ENCODE results near the gene PHLDA2.

The PHLDA2 gene

GRCh38 chr11:2921742-2922493 lies 7.3 kb downstream of the PHLDA2 start:
- no peak for ATAC-seq (replicated peaks)
- Mint-ChIP-seq H3K4me3 (no peak overlapping the region), H3K27ac (no peak overlapping the region), H3K27me3 (peaks cover 0 to 7% of the 10 kb centered on the region in 2 donors), H3K9me3 (no peaks in the 10 kb centered on the region), H3K4me1 (ENCODE audit: low read depth in 2 of 2) (peaks cover 0 to 3% of the 10 kb centered on the region in 2 donors), H3K36me3 (ENCODE audit: insufficient read depth) (peaks cover 3% of the 10 kb centered on the region)
- DNase-seq, result no peak

DNA sequence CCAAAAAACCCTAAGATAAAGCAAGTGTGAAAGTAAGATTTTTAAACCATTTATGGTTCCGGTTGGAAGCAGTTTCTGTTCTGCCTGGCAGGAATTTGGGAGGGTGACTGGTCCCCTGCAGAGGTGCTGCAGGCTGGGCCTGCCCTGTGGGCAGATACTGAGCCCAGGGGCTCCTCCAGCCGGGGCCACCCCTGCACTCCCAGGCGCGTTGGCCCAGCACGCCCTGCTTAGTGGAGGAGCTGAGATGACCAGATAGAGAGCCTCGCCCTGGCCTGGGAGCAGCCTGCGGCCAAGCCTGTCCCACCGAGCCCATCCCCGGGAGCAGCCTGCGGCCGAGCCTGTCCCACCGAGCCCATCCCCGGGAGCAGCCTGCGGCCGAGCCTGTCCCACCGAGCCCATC lies 8.0 kb downstream of the PHLDA2 start:
- no peak for ATAC-seq (replicated peaks)
- no peak overlapping the region for H3K4me3 Mint-ChIP-seq
- peaks cover 0 to 3% of the 10 kb centered on the region in 2 donors for H3K4me1 Mint-ChIP-seq (ENCODE audit: low read depth in 2 of 2)

GRCh38 chr11:2920343-2920742 lies 8.9 kb downstream of the PHLDA2 start:
- ATAC-seq (replicated peaks) (no peak), DNase-seq (no peak)
- no peaks in the 10 kb centered on the region for H3K36me3 Mint-ChIP-seq (ENCODE audit: insufficient read depth)
- peaks cover 0 to 3% of the 10 kb centered on the region in 2 donors for H3K4me1 Mint-ChIP-seq (ENCODE audit: low read depth in 2 of 2)
- no peaks in the 10 kb centered on the region for H3K9me3 Mint-ChIP-seq
- H3K4me3 Mint-ChIP-seq, result no peak overlapping the region
- no peak overlapping the region for H3K27ac Mint-ChIP-seq
- H3K27me3 Mint-ChIP-seq, result no peaks in the 10 kb centered on the region

More for the DNA sequence above, 8.0 kb downstream of the PHLDA2 start:
- H3K9me3 Mint-ChIP-seq, result no peaks in the 10 kb centered on the region
- no peak for DNase-seq
- no peak overlapping the region for H3K27ac Mint-ChIP-seq
- H3K27me3 Mint-ChIP-seq, result peaks cover 0 to under 1% of the 10 kb centered on the region in 2 donors
- H3K36me3 Mint-ChIP-seq (ENCODE audit: insufficient read depth), result peaks cover under 1% of the 10 kb centered on the region

DNA sequence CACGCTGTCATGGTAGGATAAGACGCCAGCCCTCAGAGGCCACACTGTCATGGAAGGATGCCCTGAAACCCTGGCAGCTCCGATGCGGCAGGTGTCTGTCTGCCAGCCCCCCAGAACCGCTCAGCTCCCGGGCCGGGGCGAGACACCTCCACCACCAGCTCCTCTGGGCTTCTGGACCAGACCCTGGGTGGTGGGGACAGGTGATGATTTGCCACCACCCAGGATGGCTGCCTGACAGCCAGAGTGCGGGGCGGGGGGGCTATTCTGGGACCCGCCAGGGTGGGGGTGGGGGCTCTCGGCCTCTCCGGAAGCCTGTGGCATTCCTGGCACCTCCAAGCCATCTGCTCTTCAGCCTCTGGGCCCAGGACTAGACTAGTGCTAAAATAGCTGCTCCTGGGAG lies 9.4 kb downstream of the PHLDA2 start:
- ATAC-seq (replicated peaks), result no peak
- Mint-ChIP-seq H3K4me1 (ENCODE audit: low read depth in 2 of 2) (peaks cover 0 to 3% of the 10 kb centered on the region in 2 donors), H3K27ac (no peak overlapping the region), H3K36me3 (ENCODE audit: insufficient read depth) (peaks cover 2% of the 10 kb centered on the region), H3K4me3 (no peak overlapping the region), H3K27me3 (no peaks in the 10 kb centered on the region), H3K9me3 (no peaks in the 10 kb centered on the region)
- DNase-seq, result no peak

DNA sequence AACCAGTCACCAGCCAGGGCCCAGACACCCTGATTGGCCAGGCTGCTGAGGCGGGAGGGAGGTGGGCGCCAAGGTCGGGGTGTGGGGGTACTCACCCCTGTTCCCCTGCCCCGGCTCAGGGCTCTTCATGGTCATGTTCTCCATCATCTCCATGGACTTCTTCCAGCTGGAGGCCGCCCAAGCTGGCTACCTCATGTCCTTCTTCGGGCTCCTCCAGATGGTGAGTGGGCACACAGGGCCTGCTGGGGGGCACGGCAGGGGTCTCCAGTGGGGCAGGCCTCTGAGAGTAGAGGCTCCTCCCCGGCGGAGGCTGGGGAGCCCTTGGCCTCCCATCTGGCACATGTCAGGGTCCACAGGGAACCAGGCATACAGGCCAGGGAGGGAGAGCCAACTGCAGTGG lies 10.0 kb downstream of the PHLDA2 start:
- H3K9me3 Mint-ChIP-seq, result no peaks in the 10 kb centered on the region
- no peak for ATAC-seq (replicated peaks)
- no peak for DNase-seq
- no peaks in the 10 kb centered on the region for H3K27me3 Mint-ChIP-seq
- H3K4me1 Mint-ChIP-seq (ENCODE audit: low read depth in 2 of 2), result peaks cover under 1 to 6% of the 10 kb centered on the region in 2 donors
- peaks cover 2% of the 10 kb centered on the region for H3K36me3 Mint-ChIP-seq (ENCODE audit: insufficient read depth)
- H3K27ac Mint-ChIP-seq, result no peak overlapping the region
- no peak overlapping the region for H3K4me3 Mint-ChIP-seq

DNA sequence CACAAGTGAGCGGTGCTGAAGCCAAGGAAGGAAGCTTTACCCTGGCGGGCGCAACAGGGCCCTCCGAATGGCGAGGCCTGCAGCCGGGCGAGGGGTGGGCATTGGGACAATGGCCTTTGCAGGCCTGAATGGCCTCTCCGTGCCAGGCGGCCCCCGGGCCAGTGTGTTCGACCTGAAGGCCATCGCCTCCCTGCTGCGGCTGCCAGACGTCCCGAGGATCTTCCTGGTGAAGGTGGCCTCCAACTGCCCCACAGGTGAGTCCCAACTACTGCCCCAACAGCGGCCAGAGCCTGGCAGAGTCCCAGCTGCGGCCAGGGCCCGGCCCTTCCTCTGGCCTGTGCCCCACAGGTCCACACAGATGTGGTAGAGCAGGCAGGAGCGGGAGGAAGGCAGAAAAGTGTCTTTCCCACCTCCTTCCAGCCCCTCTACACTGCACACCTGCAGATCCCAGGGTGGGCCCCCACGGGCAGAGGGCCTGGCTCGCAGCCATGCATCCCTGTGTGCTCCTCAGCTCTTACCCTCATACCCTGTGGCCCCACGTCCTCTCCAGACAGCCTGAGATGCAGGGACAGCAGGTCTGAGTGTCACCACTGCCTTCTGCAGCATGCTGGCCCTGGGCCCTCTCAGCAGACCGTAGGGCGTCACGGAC lies 11.3 kb downstream of the PHLDA2 start:
- Mint-ChIP-seq H3K27me3 (no peaks in the 10 kb centered on the region), H3K27ac (no peak overlapping the region), H3K36me3 (ENCODE audit: insufficient read depth) (peaks cover 2% of the 10 kb centered on the region), H3K4me3 (no peak overlapping the region), H3K9me3 (no peaks in the 10 kb centered on the region), H3K4me1 (ENCODE audit: low read depth in 2 of 2) (peaks cover 10 to 17% of the 10 kb centered on the region in 2 donors)
- ATAC-seq (replicated peaks), result no peak
- DNase-seq, result no peak

- peaks cover 2% of the 10 kb centered on the region for H3K36me3 Mint-ChIP-seq (ENCODE audit: insufficient read depth)
- no peaks in the 10 kb centered on the region for H3K27me3 Mint-ChIP-seq
- ATAC-seq (replicated peaks) (no peak), DNase-seq (no peak)
- no peak overlapping the region for H3K27ac Mint-ChIP-seq
- H3K4me1 Mint-ChIP-seq (ENCODE audit: low read depth in 2 of 2), result peaks cover 10 to 17% of the 10 kb centered on the region in 2 donors
- H3K4me3 Mint-ChIP-seq, result no peak overlapping the region
- no peaks in the 10 kb centered on the region for H3K9me3 Mint-ChIP-seq
These were observed 12.2 kb downstream of the PHLDA2 start for GRCh38 chr11:2916892-2917645.

GRCh38 chr11:2916114-2916891 lies 12.9 kb downstream of the PHLDA2 start:
- no peak for ATAC-seq (replicated peaks)
- peaks cover 2% of the 10 kb centered on the region for H3K36me3 Mint-ChIP-seq (ENCODE audit: insufficient read depth)

GRCh38 chr11:2915473-2915872 lies 13.7 kb downstream of the PHLDA2 start:
- DNase-seq (no peak), ATAC-seq (replicated peaks) (no peak)
- Mint-ChIP-seq H3K4me3 (no peak overlapping the region), H3K9me3 (no peaks in the 10 kb centered on the region), H3K27me3 (no peaks in the 10 kb centered on the region), H3K27ac (no peak overlapping the region), H3K4me1 (ENCODE audit: low read depth in 2 of 2) (peaks cover 17 to 19% of the 10 kb centered on the region in 2 donors), H3K36me3 (ENCODE audit: insufficient read depth) (peaks cover 2% of the 10 kb centered on the region)

More at GRCh38 chr11:2916114-2916891, 12.9 kb downstream of the PHLDA2 start:
- Mint-ChIP-seq H3K27me3 (no peaks in the 10 kb centered on the region), H3K4me3 (no peak overlapping the region), H3K9me3 (no peaks in the 10 kb centered on the region), H3K27ac (no peak overlapping the region), H3K4me1 (ENCODE audit: low read depth in 2 of 2) (peaks cover 14 to 17% of the 10 kb centered on the region in 2 donors)
- no peak for DNase-seq

GRCh38 chr11:2914455-2915195 lies 14.6 kb downstream of the PHLDA2 start:
- no peak overlapping the region for H3K27ac Mint-ChIP-seq
- no peaks in the 10 kb centered on the region for H3K27me3 Mint-ChIP-seq
- peaks cover 19 to 20% of the 10 kb centered on the region in 2 donors for H3K4me1 Mint-ChIP-seq (ENCODE audit: low read depth in 2 of 2)
- DNase-seq (no peak), ATAC-seq (replicated peaks) (no peak)
- H3K4me3 Mint-ChIP-seq, result no peak overlapping the region
- no peaks in the 10 kb centered on the region for H3K9me3 Mint-ChIP-seq
- peaks cover 2% of the 10 kb centered on the region for H3K36me3 Mint-ChIP-seq (ENCODE audit: insufficient read depth)

- Mint-ChIP-seq H3K27ac (peak overlapping the region in 1 of 2 donors; percentile 80), H3K27me3 (no peaks in the 10 kb centered on the region), H3K4me1 (ENCODE audit: low read depth in 2 of 2) (peaks cover 17 to 20% of the 10 kb centered on the region in 2 donors), H3K4me3 (peak overlapping the region; percentile 8 to 33), H3K36me3 (ENCODE audit: insufficient read depth) (peaks cover 2% of the 10 kb centered on the region), H3K9me3 (no peaks in the 10 kb centered on the region)
- DNase-seq (no peak), ATAC-seq (replicated peaks) (peak; percentile 31)
These were observed 15.4 kb downstream of the PHLDA2 start for GRCh38 chr11:2913776-2914175.

DNA sequence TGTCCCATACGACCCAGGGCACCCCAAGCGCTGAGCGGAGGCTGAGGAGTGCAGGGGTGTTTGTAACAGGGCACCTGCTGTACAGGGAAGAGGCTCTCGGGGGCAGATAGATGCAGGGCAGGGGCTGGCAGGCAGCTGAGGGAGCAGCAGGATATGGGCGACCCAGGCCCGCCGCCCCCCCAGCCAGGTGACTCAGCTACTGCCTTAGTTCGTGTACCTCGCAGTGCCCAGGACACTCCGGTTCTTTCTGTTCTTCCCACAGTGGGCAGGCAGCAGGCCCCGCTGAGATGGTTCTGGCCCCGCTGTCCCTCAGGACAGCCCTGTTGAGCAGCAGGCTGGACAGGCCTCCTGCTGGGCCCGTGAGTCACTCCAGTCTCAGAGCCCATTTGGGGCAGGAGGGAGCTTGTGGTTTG lies 16.2 kb downstream of the PHLDA2 start:
- peaks cover 2% of the 10 kb centered on the region for H3K36me3 Mint-ChIP-seq (ENCODE audit: insufficient read depth)
- DNase-seq (no peak), ATAC-seq (replicated peaks) (no peak)
- no peaks in the 10 kb centered on the region for H3K27me3 Mint-ChIP-seq
- peaks cover 16 to 20% of the 10 kb centered on the region in 2 donors for H3K4me1 Mint-ChIP-seq (ENCODE audit: low read depth in 2 of 2)
- no peaks in the 10 kb centered on the region for H3K9me3 Mint-ChIP-seq
- no peak overlapping the region for H3K4me3 Mint-ChIP-seq
- H3K27ac Mint-ChIP-seq, result peak overlapping the region in 1 of 2 donors; percentile 80
